ENCODE results near the gene PAPPA.

PAPPA gene

GRCh38 chr9:116174347-116174746 lies 20.8 kb downstream of the PAPPA start:
- DNase-seq (ENCODE audit: insufficient read length, low spot score) (no peak), FAIRE-seq (no peak)
- TF ChIP-seq POLR2A (IDR thresholded peaks at IDR 0.05; ENCODE audit: low read depth, low read length) = no peak
- no peak for TF ChIP-seq SPI1 (IDR thresholded peaks at IDR 0.05; ENCODE audit: low read depth, low read length)
- TF ChIP-seq PAX5 (IDR thresholded peaks at IDR 0.05; ENCODE audit: insufficient read depth, low read length, severe bottlenecking) = no peak
- no peak for TF ChIP-seq POU2F2 (IDR thresholded peaks at IDR 0.05; ENCODE audit: low read depth, low read length)
- no peak for TF ChIP-seq TAF1 (IDR thresholded peaks at IDR 0.05; ENCODE audit: low read depth, low read length)
- TF ChIP-seq POLR2AphosphoS5 (IDR thresholded peaks at IDR 0.05; ENCODE audit: low read depth, low read length) = no peak

- TF ChIP-seq POLR2AphosphoS5 (IDR thresholded peaks at IDR 0.05; ENCODE audit: low read depth, low read length) = no peak
- TF ChIP-seq SPI1 (IDR thresholded peaks at IDR 0.05; ENCODE audit: low read depth, low read length) = no peak
- no peak for TF ChIP-seq POLR2A (IDR thresholded peaks at IDR 0.05; ENCODE audit: low read depth, low read length)
- no peak for TF ChIP-seq TAF1 (IDR thresholded peaks at IDR 0.05; ENCODE audit: low read depth, low read length)
- TF ChIP-seq POU2F2 (IDR thresholded peaks at IDR 0.05; ENCODE audit: low read depth, low read length) = no peak
- TF ChIP-seq PAX5 (IDR thresholded peaks at IDR 0.05; ENCODE audit: insufficient read depth, low read length, severe bottlenecking) = no peak
- FAIRE-seq (no peak), DNase-seq (ENCODE audit: insufficient read length, low spot score) (no peak)
Observed at GRCh38 chr9:116175614-116176013, 22.0 kb downstream of the PAPPA start.

GRCh38 chr9:116178481-116179211 lies 25.1 kb downstream of the PAPPA start:
- no peak for FAIRE-seq
- TF ChIP-seq TAF1 (IDR thresholded peaks at IDR 0.05; ENCODE audit: low read depth, low read length) = no peak
- no peak for TF ChIP-seq POU2F2 (IDR thresholded peaks at IDR 0.05; ENCODE audit: low read depth, low read length)
- no peak for TF ChIP-seq POLR2A (IDR thresholded peaks at IDR 0.05; ENCODE audit: low read depth, low read length)
- no peak for DNase-seq (ENCODE audit: insufficient read length, low spot score)

GRCh38 chr9:116179568-116179967 lies 26.0 kb downstream of the PAPPA start:
- no peak for DNase-seq (ENCODE audit: insufficient read length, low spot score)
- no peak for FAIRE-seq
- no peak for TF ChIP-seq SPI1 (IDR thresholded peaks at IDR 0.05; ENCODE audit: low read depth, low read length)
- no peak for TF ChIP-seq POLR2A (IDR thresholded peaks at IDR 0.05; ENCODE audit: low read depth, low read length)
- TF ChIP-seq POLR2AphosphoS5 (IDR thresholded peaks at IDR 0.05; ENCODE audit: low read depth, low read length) = no peak
- TF ChIP-seq PAX5 (IDR thresholded peaks at IDR 0.05; ENCODE audit: insufficient read depth, low read length, severe bottlenecking) = no peak
- no peak for TF ChIP-seq POU2F2 (IDR thresholded peaks at IDR 0.05; ENCODE audit: low read depth, low read length)
- no peak for TF ChIP-seq TAF1 (IDR thresholded peaks at IDR 0.05; ENCODE audit: low read depth, low read length)

GRCh38 chr9:116181853-116182610 lies 28.4 kb downstream of the PAPPA start:
- DNase-seq (ENCODE audit: insufficient read length, low spot score) (no peak), FAIRE-seq (no peak)

GRCh38 chr9:116182876-116183275 lies 29.3 kb downstream of the PAPPA start:
- no peak for FAIRE-seq
- TF ChIP-seq SPI1 (IDR thresholded peaks at IDR 0.05; ENCODE audit: low read depth, low read length) (no peak), PAX5 (IDR thresholded peaks at IDR 0.05; ENCODE audit: insufficient read depth, low read length, severe bottlenecking) (no peak), POLR2AphosphoS5 (IDR thresholded peaks at IDR 0.05; ENCODE audit: low read depth, low read length) (no peak), TAF1 (IDR thresholded peaks at IDR 0.05; ENCODE audit: low read depth, low read length) (no peak), POU2F2 (IDR thresholded peaks at IDR 0.05; ENCODE audit: low read depth, low read length) (no peak), POLR2A (IDR thresholded peaks at IDR 0.05; ENCODE audit: low read depth, low read length) (no peak)
- DNase-seq (ENCODE audit: insufficient read length, low spot score) = no peak

More at GRCh38 chr9:116181853-116182610, 28.4 kb downstream of the PAPPA start:
- no peak for TF ChIP-seq TAF1 (IDR thresholded peaks at IDR 0.05; ENCODE audit: low read depth, low read length)
- TF ChIP-seq POLR2AphosphoS5 (IDR thresholded peaks at IDR 0.05; ENCODE audit: low read depth, low read length) = no peak

GRCh38 chr9:116187570-116188170 lies 34.1 kb downstream of the PAPPA start:
- FAIRE-seq (no peak), DNase-seq (ENCODE audit: insufficient read length, low spot score) (no peak)
- no peak for TF ChIP-seq TAF1 (IDR thresholded peaks at IDR 0.05; ENCODE audit: low read depth, low read length)
- no peak for TF ChIP-seq SPI1 (IDR thresholded peaks at IDR 0.05; ENCODE audit: low read depth, low read length)
- TF ChIP-seq POLR2A (IDR thresholded peaks at IDR 0.05; ENCODE audit: low read depth, low read length) = no peak
- TF ChIP-seq PAX5 (IDR thresholded peaks at IDR 0.05; ENCODE audit: insufficient read depth, low read length, severe bottlenecking) = no peak
- TF ChIP-seq POLR2AphosphoS5 (IDR thresholded peaks at IDR 0.05; ENCODE audit: low read depth, low read length) = no peak
- no peak for TF ChIP-seq POU2F2 (IDR thresholded peaks at IDR 0.05; ENCODE audit: low read depth, low read length)

- no peak for FAIRE-seq
- DNase-seq (ENCODE audit: insufficient read length, low spot score) = no peak
- TF ChIP-seq PAX5 (IDR thresholded peaks at IDR 0.05; ENCODE audit: insufficient read depth, low read length, severe bottlenecking) (no peak), POLR2A (IDR thresholded peaks at IDR 0.05; ENCODE audit: low read depth, low read length) (no peak), POLR2AphosphoS5 (IDR thresholded peaks at IDR 0.05; ENCODE audit: low read depth, low read length) (no peak), POU2F2 (IDR thresholded peaks at IDR 0.05; ENCODE audit: low read depth, low read length) (no peak), SPI1 (IDR thresholded peaks at IDR 0.05; ENCODE audit: low read depth, low read length) (no peak), TAF1 (IDR thresholded peaks at IDR 0.05; ENCODE audit: low read depth, low read length) (no peak)
Observed at GRCh38 chr9:116189683-116190082, 36.1 kb downstream of the PAPPA start.

- DNase-seq (ENCODE audit: insufficient read length, low spot score) = no peak
- no peak for FAIRE-seq
- no peak for TF ChIP-seq SPI1 (IDR thresholded peaks at IDR 0.05; ENCODE audit: low read depth, low read length)
Observed at GRCh38 chr9:116190637-116191396, 37.2 kb downstream of the PAPPA start.
